DMS 273 (cell line): ENCODE data around the gene REXO1.

Source experiments
- DNase-seq: peaks from one replicate; lab custom pipeline; 2025; ENCODE audit not compliant: unreplicated experiment; lab: John Stamatoyannopoulos, UW

The REXO1 gene

GRCh38 chr19:1768918-1769644 is 79.2 kb downstream of the REXO1 start:
- no peak for DNase-seq

- DNase-seq: peak; percentile 47
Measured at GRCh38 chr19:1768248-1768647, 80.0 kb downstream of the REXO1 start.

GRCh38 chr19:1767464-1767933 is 80.8 kb downstream of the REXO1 start:
- peak; percentile 72 for DNase-seq

GRCh38 chr19:1766800-1767352 is 81.4 kb downstream of the REXO1 start:
- no peak for DNase-seq

- peak; percentile 51 for DNase-seq
Measured at GRCh38 chr19:1765904-1766799, 82.1 kb downstream of the REXO1 start.
